GM19025 (cell line): ENCODE results near the gene MGAT4C.
"Not testable (repeated sequence)": the region's sequence is repeated elsewhere in the genome, so short reads cannot be mapped to it uniquely, and the experiment has no call there.

Experiments
- ATAC-seq: cut with Tn5 transposase; IDR thresholded peaks from one replicate; pipeline ENCODE4 v1.9.1; 2021; ENCODE audit warnings: mild to moderate bottlenecking, low read depth, moderate library complexity; ENCODE audit not compliant: unreplicated experiment

Gene MGAT4C

DNA sequence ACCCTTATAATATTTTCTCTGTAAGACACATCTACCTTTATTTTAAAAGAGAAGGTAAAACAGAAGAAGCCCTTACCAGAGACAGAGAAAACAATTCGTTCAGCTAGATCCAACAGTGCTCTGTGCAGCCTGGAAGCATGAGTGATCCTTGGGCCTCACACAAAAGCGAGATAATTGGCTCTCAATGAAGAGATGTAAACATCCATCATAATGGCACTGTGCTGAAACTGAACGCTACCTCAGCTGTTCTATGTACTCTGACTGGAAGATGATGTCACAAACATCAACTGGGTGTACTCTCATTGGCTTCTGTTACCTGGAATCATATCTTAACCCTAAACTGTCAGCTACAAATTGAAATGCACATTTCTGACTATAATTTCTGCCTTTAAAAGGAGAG is at the start of gene MGAT4C:
Gene MGAT4C (minus strand): TSS at position 229 of the 400 bp plus-strand sequence.
- ATAC-seq, result no peak

DNA sequence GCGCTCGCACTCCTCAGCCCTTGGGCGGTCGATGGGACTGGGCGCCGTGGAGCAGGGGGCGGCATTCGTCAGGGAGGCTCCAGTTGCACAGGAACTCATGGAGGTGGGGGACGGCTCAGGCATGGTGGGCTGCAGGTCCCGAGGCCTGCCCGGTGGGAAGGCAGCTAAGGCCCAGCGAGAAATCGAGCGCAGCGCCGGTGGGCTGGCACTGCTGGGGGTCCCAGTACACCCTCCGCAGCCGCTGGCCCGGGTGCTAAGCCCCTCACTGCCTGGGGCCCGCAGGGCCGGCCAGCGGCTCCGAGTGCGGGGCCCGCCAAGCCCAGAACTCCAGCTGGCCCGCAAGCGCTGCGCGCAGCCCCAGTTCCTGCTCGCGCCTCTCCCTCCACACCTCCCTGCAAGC is 40.2 kb upstream of the MGAT4C start:
- ATAC-seq, result not testable (repeated sequence)

DNA sequence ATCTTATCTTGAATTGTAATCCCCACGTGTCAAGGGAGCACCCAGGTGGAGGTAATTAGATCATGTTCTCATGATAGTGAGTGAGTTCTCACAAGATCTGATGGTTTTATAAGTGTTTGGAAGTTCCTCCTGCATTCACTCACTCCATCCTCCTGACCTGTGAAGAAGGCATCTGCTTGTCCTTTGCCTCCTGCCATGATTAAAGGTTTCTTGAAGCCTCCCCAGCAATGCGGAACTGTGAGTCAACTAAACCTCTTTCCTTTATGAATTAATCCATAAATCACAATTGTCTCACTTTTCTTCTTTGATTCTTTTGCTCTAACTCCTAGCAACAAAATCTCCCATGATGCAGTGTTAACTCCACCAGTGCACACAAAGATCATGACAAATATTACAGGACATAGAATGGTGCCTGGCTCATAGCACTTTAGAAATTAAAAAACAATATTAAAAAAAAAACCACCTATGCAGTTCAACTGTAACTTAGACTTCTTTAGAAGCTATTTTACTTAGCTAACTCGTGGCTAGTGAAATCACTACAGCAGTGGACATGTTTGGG is 37.6 kb upstream of the MGAT4C start:
- no peak for ATAC-seq

DNA sequence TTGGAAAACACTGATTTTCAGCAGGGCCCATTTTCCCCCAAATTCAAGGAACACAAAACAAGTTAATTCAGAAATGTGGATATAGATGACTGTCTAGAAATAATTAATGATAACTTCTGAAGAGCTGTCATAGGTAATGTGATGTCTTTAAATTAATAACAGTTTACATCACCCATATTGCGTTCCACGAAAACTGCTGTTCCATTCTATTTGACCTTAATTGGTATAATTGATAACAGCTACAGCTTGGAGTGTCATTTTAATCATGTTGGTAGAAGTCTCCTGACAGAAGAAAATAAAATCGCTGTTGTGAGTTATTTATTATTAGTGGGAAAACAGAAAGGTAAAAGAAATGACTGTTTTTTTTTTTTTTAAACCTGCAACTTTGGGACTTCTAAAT is 36.3 kb upstream of the MGAT4C start:
- ATAC-seq, result no peak

DNA sequence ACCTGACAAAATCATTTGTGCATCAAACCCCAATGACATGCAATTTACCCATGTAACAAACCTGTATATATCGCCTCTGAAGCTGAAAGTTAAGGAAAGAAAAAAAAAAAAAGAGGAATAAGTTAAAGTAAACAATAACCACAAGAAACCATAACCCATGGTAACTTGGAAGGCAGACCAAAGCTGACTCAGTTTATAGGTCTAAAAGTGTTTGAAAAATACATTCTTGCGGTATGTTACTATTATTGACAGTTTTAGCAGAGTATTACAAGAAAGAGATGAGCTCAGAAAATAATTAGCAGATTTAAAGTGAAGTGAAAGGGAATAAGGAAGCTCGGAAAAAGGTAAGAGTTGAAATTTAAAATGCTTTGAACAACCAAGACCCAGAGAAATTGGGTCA is 34.4 kb upstream of the MGAT4C start:
- no peak for ATAC-seq

DNA sequence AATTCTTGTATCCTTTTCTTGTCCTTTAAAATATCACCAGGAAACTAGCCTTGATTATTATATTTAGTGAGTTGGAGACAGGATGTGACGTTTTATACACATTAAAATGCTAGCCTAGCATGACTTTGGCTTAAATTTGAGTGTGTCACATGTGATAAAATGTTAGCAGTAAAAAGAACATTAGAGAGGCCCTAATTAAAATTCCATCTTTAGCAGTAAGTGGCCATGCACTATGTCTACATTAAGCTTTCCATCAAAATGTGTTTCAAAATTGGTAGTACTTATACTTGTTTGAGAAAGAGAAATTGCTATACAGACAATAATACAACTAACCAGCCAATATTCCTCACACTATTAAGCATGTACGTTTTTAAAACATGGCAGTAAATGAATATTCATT is 29.9 kb upstream of the MGAT4C start:
- no peak for ATAC-seq

DNA sequence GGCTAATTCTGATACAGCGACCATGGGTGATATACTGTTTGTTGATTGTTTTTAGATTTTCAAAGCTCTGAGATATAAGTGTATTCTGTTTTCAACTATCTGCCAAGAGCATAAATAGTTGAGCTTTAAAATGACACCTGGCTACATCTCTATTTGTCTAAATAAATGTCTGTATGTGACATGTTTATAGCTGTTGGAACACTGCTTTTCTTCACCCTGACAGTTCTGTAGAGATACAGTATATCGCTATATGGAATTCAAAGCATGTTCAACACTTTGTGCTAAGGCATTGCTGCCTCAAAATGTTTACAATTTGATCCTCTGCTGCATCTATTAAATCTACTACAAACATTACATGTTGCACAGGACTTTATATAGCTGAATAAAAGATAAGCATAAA is 27.4 kb upstream of the MGAT4C start:
- ATAC-seq, result no peak

DNA sequence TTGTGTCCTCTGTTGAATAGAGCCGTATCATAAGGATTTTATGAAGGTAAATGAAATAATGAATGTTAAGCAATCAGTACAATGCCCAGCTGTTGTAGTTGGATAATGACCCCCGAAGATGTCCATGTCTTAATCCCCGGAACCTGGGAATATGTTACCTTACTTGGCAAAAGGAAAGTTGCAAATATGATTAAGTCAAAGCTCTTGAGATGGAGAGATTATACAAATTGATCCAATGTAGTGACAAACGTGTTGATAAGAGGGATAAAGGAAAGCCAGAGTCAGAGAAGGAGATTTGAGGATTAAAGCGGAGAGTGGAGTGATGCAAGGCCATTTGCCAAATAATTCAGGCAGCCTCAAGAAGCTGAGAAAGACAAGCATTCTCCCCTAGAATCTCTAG is 19.2 kb upstream of the MGAT4C start:
- ATAC-seq, result no peak

DNA sequence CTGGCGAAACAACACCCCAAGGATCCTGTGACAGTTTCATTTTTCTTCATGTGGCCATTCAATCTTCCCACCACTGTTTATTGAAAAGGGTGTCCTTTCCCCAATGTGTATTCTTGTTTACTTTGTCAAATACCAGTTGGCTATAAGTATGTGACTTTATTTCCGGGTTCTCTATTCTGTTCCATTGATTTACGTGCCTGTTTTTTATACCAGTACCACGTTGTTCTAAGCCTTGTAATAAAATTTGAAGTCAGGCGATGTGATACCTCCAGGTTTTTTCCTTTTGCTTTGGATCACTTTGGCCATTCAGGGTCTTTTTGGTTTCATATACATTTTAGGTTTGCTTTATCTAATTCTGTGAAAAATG is 9.1 kb upstream of the MGAT4C start:
- no peak for ATAC-seq

DNA sequence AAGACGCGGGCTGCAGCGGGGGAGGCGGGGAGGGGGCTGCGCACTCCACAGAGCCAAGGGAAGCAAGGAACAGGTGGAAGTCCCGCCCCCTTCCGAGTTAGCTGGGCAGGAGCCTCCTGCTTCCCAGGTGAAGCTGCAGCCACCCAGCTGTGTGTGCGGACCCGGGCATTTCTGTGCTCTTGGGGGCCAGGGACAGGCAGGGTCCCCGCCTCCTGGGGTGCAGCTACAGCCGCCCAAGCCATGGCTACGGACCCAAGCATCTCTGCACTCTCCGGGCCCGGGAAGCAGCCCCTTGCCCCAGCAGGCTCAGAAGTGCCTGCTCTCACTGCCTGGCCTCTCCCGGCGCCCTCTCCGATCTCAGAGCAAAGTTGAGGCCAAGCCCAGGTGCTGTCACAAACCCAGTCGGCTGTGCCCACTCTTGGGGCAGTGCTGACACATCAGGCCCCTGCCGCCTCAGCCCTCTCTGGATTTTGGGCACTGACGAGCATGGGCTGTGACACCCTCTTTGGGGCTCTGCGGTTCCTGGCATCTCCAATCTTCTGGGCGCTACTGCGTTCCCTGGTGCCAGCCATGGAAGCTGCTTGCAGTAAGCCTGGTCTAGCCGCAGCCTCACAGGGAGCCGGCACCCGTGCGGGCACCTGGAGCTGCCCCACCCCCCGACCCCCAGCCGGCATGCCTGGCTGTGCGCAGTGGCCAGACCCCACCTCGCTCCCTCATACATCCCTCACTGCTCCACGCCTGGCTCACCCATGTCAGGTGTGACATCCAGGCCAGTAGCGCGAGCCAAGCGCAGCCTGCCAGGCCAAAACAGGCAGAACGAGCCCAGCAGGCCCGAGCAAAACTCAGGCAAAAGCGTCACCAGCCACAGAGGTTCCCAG is 8.5 kb upstream of the MGAT4C start:
- no peak for ATAC-seq

DNA sequence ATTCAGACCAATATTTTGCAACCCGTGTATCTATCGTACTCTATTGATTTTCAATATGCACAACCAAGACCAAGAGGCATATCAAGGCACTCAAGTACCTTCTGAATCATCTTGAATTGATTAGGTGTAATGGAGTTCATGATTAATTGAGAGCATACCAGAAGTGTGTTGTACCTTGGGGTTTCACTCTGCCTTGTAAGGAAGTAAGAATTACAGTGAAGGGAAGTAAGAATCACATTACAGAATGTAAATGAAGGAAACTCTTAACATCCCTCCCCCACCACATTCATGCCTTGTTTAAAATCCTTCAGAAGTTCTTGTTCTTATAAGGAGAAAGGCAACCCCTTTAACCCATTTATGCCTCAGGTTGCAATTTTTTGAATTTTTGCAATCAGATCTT is 5.4 kb upstream of the MGAT4C start:
- no peak for ATAC-seq

DNA sequence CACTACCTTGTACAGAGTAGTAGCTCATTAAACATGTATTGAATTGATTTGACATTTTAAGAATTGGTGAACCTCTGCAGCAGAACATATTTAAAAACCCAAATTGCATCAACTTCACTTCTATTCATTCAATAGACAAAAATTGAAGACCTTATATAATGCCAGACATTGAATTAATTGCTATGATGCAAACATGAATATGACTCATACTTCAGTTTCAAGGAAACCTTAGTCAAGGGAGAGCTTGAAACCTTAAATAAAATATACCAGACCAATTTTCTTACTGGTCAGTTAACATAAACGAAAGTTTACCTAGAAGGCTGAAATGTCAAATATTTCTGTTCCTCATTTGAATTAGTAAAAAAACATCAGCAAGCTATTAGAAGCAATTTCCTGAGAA is 5.0 kb upstream of the MGAT4C start:
- ATAC-seq, result no peak

DNA sequence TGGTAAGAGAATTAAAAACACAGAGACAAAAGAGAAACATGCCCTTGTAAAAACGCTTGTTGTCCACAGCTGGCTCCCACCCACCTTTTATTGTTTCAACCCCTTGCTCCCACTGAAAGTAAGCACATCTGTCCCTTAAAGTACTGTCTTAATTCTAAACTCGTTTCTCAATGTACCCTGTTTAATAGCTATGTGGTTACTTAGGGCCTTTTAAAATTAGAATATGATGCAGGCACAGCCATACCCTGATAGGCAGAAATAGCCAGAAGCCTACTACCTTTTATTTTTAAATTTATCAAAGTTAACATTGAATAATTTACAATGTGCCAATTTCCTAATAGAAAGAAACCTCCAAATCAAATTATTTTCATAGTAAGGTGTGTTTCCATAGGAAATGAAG is 4.0 kb upstream of the MGAT4C start:
- no peak for ATAC-seq

DNA sequence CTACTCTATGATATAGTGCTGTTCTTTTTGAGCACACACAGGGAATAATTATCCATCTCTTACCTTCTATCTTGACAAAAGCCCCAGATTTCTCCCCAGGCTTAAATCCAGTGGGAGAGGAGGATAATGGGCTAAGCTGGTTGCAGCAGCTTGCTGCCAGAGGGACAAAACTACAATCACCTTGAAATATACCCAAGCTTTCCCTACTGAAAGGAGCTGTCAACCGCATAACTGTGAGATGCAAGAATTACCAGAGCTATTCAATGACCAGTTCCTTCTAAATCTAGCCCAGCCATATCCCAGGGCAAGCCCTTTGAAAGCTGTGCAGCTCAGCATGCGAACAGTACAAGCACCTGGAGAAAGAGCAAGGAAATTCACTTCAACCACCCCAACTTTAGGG is 943 bp upstream of the MGAT4C start:
- no peak for ATAC-seq

DNA sequence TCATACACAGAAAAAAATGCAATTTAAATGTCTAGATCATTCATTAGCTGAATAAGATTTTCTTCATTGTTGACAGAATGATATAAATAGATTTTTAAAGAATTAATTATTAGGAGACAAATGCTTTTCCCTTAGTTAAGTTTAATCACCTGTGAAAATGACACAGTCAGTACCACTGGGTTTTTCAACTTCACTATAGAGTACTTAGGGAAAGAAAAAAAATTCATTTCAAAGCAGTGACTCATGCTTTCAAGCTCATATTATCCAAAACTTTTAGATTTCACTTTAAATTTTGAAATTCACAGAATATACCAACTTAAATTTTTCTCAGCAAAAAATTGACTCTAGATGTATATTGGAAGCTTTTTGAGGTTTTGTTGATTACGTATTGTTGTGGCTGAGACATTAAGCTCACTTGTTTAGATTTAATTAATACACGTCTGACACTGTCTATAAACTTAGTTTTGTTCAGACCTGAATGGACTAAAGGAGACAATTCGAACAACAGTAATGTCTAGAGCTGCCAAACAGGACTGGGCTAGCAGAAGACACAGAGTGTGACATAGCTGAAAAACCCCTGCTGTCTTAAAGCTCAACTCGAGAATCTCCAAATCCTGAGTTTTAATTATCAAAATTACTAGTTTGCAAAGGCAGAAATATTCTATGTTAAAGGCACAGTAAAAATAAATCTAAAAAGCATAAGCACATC is 1.6 kb downstream of the MGAT4C start:
- no peak for ATAC-seq

DNA sequence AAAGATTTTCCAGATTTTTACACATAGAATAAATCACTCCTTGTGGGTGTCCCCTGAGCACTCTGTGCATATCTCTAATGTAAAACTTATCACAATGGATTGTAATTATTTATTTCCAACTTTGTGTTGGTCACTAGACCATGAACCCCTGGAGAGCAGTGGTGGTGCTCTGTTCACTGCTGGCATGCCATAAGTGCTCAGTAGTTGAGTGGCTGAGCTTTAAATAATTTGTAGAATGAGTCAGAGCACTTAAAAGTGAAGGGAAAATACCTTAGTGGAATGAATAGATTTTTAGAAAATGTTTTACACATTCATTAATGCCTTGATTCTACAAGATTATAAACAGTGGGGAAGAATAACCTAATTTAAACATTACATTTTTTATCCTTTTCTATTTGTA is 6.3 kb downstream of the MGAT4C start:
- ATAC-seq, result no peak

DNA sequence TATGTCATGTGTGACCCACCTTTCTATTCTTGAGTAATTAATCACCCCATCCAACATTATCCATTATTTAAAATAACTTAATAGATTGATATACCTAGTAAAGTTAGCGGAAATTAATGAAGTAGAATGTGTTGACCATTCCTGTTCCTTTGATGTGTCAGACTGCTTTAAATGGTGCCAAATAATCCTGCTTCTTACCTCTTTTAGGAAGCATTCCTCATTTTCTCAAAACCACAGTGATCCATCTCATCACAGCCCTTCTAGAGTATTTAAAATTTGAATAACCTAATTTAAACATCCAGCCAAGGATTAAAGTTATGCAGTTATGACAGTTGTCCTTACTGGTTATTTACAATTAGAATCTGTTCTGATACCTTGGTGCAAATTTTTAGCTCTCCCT is 6.9 kb downstream of the MGAT4C start:
- no peak for ATAC-seq

DNA sequence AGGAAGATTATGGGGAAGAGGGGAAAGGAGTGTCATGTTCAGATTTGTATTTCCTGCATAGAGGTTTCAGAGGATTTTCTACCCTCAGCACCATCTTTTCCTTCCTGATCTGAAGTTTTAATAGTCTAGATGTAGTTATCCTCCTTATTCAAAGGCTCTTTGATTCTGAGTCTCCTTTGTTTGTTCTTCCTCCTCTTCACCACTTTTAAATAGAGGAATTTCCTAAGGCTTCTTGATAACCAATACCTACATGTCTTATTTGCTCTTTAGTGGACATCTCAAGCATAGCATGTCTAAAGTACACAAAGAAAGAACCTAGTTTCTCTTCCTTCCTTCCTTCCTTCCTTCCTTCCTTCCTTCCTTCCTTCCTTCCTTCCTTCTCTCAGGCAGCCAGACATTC is 8.3 kb downstream of the MGAT4C start:
- no peak for ATAC-seq

DNA sequence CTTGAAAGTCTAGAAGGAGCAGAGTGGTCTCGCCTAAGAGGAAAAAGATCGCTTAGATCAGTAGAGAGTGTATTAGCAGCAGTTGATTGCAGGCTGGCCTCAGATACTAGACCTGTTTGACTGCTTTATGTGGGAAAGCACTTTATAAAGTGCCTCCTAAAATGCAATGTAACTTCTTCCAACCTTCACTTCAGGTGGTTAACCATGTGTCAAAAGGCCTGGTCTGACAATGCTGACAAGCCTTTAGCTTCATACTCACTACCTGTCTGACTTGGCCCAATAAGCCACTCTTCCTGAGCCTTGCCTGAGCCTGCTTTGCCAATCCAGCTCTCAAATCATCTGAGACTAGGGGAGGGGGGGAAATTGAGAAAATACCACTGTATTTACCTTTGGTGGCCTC is 14.6 kb downstream of the MGAT4C start:
- no peak for ATAC-seq

DNA sequence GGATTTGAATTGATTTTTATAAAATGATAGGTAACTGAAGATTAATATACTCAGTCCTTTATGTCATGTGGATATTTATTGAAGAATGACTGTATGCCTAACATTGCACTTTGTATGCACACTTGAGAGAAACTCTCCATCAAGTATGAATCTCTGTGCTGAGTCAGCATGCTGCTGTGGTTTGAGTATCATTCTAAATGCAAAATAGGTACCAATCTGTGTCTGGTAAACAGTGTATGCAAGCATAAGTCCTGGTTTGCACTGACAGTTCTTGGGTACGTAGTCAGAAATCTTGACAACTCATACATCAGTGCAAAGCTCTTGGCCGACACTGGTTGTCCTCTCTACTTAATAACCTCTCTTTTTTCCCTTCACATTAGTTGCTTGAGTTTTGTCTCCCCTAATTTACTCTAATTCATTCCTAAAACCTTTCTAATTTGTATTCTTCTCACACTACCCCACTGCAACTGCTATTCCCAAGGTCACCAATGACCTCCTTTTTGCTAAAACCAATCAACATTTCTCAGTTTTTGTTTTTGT is 21.8 kb downstream of the MGAT4C start:
- no peak for ATAC-seq

DNA sequence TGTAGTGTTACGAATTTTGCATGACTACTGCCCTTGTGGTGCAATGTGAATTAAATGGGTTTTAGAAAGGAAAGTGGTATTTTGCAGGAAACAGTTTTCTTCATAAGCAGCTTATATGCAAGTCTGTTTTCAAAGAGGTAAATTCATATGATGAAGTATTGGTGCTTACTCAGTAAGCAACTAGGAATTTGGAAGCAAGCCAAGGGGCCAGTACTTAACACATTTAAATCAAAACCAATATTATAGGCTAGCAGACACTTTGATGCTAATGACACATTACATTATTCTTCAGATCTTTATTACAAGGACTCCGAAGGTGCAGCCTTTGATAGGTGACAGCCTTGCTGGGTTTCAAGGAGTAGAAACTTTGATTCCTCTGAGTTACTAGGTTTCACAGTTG is 23.1 kb downstream of the MGAT4C start:
- no peak for ATAC-seq
